HG03097 (cell line): Measurements from ENCODE around the gene CA7.
"Not testable (repeated sequence)": the region's sequence is repeated elsewhere in the genome, so short reads cannot be mapped to it uniquely, and the experiment has no call there.

ENCODE experiments used
- ATAC-seq: cut with Tn5 transposase; IDR thresholded peaks from one replicate; pipeline ENCODE4 v1.9.1; 2021; ENCODE audit not compliant: unreplicated experiment, low FRiP score

Gene CA7

DNA sequence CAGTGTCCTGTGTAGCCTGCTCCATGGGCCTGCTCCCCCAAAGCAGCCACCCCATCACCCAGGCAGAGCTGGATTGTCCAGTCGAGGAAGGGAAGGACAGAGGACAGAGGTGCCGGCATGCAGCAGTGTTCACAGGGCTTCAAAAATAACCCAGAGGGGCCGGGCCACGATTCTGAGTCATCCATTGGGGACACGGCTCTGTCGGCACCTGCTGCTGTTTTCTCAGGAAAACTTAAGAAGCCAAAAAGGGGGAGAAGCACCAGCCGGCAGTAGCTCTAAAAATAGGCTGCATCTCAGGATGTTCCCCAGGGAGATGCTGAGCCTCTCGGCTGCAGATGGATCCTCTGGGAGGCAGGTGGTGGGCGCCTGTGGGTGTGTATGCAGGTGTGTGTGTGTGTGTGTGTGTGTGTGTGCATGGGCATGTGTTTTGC is 1.6 kb downstream of the CA7 start:
- no peak for ATAC-seq

DNA sequence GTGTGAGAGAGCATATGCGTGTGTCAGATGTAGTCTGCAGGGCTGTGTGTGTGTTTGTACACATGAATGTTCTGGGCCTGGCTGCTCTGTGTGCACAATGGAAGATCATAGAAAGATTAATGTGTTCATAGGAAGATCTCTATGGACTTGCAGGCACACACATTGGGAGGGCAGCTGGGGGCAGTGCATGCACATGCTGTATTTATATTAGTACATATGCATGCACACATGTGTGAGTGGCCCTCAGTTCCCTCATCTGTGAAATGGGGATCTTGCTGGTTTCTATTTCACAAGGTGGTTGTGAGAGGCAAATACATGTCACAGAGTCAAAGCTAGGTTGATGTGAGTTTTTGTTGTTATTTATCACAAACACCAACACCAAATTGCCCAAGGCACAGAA is 2.1 kb downstream of the CA7 start:
- no peak for ATAC-seq

DNA sequence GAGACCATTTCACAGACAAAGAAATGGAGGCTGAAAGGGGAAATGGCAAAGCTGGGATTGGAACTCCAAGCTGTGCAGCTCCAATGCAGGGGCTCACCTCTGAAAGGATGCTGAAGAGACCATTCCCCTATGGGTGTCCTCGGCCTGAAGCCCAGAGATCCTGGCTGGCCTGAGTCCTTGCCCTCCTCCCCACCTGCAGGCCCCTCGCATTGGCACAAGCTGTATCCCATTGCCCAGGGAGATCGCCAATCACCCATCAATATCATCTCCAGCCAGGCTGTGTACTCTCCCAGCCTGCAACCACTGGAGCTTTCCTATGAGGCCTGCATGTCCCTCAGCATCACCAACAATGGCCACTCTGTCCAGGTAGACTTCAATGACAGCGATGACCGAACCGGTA is 2.6 kb downstream of the CA7 start:
- ATAC-seq = no peak

- no peak for ATAC-seq
Measured at GRCh38 chr16:66847533-66848067, 3.4 kb downstream of the CA7 start.

DNA sequence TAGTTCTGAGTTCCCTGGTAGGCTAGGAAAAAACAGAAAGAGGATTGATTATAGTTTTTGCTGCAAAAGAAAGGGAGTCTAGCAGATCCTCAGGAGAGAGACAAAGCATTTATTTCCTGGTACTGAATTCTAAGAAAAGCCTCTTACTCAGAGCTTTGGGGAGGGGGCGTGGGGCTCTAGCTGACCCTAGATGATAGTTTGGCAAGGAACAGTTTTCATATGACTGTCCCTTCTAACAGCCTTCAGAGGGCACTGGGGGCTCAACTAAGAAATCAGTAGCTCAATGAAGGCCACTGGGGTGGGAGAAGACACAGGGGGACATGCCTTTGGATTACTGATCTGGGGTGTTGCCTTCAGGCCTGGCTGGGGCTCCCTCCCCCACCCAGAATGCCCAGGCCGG is 4.0 kb downstream of the CA7 start:
- ATAC-seq = no peak

DNA sequence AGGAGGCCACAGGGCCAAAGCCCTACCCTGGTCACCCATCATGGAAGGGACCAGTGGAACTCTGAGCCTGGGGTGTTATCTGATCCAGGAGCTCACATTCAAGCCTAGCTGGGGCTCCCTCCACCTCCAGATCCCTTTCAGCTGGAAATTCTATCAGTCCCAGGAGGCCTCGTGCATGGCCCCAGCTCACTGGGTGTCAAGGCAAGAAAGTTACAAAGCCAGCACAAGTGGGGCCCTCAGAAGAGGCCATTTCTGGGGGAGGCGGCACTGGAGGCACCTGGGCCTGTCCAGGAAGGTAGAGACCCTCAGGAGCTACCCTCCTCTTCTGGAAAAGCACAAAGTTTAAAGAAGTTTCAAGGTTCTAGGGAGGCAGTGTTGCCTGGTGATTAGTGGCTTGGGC is 4.8 kb downstream of the CA7 start:
- ATAC-seq = no peak

DNA sequence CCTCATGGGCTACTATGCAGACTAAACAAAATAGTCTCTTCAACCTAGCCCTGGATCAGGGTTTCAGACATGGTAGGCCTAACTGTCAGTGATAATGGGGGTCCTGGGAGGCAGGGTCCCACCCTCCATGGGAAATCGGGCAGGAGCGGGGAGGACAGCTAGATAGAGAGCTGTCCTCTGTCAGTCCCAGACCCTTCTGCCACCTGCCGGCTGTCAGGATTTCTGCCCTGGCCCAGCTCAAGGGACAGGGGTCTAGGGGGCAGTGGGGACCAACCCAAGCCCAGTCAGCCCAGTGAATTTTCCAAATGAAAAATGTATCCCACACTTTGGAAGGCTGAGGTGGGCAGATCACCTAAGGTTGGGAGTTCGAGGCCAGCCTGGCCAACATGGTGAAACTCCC is 5.3 kb downstream of the CA7 start:
- no peak for ATAC-seq

DNA sequence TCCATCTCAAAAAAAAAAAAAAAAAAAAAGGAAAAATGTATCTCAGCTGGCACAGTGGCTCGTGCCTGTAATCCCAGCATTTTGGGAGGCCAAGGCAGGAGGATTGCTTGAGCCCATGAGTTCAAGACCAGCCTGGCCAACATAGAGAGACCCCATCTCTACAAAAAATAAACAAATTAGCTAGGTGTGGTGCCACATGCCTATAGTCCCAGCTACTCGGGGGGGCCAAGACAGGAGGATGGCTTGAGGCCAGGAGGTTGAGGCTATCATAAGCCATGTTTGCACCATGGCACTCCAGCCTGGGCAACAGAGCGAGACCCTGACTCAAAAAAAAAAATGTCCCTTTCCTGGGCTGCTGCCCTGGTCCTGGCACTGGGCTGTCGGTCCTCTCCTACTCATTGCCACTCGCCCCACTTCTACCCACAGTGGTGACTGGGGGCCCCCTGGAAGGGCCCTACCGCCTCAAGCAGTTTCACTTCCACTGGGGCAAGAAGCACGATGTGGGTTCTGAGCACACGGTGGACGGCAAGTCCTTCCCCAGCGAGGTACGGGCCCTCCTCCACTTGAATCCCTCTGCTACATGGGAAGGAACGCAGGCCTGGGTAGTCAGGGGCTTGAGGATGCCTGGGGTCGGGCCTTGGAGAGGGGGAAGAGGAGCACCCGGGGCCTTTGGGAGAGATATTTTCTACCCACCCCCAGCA is 6.1 kb downstream of the CA7 start:
- no peak for ATAC-seq

DNA sequence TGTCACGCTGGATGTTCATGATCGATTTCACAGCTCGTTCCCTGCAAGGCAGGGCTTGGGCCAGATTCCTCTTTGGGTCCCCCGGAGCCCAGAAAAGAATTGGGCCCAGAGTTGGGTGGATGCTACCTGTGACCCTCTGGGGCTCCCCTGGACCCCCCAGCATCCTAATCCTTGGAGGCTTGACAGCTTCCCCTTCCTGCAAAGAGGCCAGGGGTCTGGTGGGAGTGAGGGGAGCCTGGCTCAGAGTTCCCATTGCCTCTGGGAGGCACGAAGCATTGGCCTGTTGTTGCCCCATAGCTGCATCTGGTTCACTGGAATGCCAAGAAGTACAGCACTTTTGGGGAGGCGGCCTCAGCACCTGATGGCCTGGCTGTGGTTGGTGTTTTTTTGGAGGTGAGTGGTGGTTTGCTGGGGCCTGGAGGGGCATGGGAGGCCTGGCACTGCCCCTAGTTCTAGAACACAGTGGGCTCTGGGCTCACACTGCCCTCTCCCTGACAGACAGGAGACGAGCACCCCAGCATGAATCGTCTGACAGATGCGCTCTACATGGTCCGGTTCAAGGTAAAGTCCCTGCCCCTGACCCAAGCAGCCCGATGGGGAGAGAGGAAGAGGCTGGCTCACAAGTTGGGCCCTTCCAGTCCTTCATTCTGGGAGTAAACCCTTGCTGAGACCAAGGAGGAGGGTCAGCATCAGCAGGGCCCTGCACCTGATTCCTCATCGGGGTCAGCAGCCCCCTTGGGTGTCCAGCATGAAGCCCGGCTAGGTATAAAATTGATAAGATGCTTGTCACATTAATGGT is 7.2 kb downstream of the CA7 start:
- no peak for ATAC-seq

DNA sequence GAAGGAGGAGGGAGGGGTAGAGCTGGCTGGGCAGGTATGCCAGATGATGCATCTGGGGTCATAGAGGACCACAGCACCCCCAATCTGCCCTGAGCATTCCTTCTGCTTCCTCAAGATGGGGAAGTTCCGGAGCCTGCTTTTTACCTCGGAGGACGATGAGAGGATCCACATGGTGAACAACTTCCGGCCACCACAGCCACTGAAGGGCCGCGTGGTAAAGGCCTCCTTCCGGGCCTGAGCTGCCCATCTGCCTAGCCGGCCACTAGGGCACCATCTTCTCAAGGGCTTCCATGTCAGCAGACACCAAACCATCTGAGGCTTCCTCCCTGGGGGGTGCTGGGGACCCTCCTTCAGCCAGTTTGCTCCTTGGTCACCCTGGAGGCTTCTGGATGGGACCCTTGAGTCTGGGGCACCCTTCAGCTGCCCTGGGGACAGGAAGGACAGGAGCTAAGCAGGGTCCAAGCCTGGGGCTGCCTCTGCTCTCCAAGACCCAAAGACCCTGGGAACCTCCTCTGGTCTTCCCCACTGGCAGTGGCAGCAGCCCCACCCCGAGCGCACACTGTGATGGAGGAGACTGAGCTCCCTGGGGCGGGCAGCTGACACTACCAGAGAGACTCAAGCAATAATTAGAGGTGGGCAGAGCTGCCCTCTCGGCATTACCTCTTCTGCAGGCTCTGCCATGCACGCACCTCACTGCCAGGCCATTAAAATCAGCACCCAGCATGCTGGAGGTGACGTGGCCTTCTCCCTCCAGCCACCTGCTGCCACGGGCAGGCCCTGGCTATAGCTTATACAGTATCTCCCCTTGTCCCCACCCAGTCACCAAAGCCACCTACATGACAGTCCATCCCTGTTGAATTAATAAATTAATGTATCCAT is 9.3 kb downstream of the CA7 start:
- ATAC-seq = no peak

- no peak for ATAC-seq
Measured at GRCh38 chr16:66856184-66856730, 12.0 kb downstream of the CA7 start.

DNA sequence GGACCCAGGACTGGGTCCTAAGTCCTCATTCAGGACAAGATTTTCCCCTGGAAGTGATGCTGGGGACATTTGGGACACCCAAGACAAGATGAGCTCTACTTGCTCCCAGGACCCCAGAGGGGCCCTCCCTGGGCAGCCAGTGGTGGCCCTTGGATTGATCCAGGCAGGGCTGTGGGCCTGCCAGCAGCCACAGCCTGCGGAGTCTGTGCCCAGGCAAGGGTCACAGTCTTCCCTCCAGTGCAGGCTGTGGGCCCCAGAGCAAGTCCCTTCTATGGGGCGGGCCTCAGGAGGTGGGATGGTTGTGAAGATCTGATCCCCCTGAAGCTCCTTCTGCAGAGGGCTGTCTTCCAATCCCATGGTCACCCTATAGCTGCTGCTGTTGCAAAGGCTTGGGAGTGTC is 12.6 kb downstream of the CA7 start:
- no peak for ATAC-seq

DNA sequence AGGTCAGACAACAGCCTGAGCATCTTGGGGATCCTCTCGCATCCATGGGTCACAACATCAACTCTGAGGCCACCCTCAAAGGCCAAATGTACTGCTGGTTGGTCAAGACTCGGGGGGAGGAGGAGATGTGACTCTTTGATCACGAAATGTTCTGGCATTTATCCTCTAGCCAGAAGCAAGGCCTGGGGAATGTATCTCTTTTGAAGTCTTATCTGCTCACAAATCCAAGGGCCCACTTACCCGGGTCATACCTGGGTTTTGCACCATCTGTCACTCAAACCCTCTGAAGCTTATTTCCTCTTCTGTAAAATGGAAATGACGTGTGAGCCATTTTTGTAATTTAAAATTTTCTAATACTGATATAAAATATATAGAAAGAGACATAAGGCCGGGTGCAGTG is 13.2 kb downstream of the CA7 start:
- no peak for ATAC-seq

DNA sequence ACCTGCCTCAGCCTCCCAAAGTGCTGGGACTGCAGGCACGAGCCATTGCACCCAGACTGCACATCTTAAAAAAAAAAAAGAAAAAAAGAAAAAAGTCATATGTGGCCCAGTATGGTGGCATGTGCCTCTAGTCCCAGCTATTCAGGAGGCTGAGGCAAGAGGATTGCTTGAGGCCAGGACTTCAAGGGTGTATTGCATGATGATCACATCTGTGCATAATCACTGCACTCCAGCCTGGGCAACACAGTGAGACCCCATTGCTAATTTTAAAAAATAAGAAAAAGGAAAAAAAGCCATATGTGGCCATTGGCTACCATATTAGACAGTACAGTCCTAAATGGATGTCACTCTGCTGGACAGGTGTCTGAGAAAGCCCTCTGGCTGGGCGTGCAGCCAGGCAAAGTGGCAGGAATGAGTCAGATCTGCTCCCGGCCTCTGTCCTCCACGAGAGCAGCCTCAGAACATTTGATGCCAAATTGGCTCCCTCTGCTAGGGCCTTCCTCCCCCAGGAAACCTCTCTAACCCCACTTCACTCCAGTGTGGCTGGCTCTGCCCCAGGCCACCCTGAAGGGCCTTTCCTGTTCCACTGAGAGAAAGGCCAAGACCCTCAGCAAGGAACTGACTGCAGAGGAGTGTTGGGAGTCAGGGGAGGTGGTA is 14.7 kb downstream of the CA7 start:
- ATAC-seq = no peak

DNA sequence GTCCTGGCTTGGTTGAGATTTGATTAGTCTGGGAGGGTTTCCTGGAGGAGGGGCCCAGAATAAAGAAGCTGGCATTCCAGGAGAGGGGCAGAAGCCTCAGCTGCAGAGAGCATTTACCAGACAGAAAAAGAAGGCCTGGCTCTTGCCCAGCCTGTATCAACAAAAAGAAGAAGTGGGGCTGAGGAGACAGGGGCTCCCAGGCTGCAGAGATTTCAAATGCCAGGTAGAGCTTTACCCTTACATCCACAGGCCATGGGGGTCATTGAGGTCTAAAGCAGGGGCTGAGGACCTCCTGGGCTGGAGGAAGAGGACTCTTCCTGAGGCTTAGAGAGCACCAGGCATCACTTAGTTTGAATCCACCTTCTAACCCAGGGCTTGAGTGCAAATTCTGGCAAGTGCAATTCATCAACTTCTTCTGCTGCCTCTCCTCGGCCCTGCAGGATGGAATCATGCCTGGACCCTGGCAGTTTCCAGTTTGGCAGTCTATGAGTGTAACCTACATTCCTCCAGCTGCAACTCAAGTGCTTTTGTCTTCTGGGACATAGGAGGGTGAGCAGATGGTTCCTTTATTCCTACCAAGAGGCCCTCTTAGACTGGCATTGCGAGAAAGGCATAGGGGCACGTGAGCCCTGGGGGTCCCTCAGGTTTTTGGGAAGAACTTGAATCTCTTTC is 15.3 kb downstream of the CA7 start:
- no peak for ATAC-seq

GRCh38 chr16:66862023-66862520 is 17.9 kb downstream of the CA7 start:
- no peak for ATAC-seq

DNA sequence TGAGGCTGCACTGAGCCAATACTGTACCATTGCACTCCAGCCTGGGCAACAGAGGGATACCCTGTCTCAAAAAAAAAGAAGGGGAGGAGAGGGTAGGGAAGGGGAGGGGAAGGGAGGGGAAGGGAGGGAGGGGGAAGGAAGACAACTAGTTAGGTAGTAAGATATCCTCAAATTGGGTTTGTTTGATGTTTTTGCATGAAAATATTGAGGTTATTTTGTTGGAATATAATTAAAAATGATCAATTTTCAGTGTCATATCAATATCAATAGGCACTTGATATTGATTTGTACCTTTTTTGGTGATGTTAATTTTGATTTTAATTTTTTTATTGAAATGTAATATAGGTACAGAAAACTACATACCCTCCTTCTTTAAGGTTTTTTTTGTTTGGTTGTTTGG is 19.5 kb downstream of the CA7 start:
- ATAC-seq = no peak

DNA sequence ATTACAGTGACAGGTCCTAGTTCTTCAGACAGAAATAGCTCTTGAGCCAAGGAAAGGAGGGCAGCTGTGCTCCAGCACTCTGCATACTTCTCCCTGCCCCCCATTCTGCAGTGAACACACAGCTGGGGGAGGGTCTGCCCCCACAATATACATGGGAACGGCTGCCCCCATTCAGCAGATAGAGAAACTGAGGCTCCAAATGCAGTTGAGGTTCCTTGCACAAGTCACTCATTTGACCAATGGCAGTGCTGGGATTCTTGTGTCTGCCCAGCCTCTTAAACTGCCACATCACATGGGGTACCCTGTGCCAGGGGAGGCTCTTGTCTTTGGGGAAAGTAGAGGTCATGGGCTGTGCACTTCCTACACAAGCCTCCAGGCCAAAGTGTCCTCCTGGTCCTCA is 25.2 kb downstream of the CA7 start:
- no peak for ATAC-seq

DNA sequence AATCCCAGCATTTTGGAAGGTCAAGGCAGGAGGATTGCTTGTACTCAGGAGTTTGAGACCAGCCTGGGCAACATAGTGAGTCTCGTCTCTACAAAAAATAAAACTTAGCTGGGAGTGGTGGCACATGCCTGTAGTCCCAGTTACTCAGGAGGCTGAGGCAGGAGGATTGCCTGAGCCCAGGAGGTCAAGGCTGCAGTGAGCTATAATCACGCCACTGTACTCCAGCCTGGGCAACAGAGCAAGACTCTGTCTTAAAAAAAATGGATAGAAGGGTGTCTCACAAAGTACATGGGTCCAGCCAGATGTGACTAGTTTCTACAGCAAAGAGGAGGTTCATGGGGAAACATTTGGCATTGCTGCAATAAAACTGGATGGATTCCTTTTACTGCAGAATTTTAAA is 27.1 kb downstream of the CA7 start:
- not testable (repeated sequence) for ATAC-seq

DNA sequence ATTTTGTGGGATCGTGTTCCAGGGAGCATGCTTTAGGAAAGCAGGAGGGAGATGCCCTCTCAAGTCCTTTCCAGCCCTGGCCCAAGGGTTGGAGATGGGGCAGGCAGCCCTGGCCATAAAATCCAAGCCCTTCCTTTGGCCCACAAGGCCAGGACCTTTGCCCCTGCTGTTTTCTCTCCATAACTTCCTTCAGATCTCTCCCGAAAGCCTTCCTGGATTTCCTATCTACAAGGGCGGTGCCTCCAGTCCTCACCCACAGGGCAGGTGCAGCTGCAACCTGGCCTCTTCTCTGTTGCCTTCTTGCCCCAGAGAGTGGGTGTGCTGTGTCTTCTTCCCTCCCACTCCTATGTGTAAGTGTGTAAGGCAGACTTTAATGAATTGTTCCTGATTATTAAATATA is 27.6 kb downstream of the CA7 start:
- no peak for ATAC-seq
